ENCODE data around the gene DSTN.

The DSTN gene

DNA sequence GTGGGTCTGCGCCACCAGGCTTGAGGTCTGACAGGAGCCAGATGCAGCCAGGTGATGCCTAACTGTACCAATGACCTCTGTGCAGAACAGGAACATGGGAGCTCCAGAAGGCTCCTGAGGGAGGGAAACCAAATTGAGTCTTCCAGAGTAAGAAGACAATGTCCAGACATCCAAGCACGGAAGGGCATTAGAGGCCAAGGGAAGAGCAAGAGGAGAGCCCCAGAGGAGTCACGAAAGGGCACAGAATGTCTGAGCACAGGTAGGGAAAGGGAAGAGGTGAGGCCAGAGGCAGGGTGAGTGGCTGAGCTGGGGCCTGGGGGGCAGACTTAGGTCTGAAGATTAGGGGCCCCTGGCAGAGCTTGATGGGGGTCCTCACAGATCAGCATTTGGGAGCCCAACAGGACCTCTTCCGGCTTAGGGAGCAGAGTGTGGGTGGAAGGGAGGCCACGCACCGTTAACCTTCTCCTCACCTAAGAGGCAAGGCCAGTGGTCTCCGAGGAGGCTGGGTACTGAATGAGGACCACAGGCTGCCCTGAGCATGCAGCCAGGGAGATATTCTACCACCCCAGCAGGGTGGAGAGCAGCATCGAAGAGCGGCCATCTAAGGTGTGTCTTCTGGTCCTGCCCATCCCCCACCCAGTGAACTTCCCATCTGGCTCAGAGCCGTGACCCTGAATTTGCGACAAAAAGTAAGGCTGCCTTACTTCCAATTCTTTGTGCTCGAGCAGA, 70.4 kb downstream of the DSTN start:
- TF ChIP-seq, protein P1, sequence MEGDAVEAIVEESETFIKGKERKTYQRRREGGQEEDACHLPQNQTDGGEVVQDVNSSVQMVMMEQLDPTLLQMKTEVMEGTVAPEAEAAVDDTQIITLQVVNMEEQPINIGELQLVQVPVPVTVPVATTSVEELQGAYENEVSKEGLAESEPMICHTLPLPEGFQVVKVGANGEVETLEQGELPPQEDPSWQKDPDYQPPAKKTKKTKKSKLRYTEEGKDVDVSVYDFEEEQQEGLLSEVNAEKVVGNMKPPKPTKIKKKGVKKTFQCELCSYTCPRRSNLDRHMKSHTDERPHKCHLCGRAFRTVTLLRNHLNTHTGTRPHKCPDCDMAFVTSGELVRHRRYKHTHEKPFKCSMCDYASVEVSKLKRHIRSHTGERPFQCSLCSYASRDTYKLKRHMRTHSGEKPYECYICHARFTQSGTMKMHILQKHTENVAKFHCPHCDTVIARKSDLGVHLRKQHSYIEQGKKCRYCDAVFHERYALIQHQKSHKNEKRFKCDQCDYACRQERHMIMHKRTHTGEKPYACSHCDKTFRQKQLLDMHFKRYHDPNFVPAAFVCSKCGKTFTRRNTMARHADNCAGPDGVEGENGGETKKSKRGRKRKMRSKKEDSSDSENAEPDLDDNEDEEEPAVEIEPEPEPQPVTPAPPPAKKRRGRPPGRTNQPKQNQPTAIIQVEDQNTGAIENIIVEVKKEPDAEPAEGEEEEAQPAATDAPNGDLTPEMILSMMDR (IDR thresholded peaks at IDR 0.05; ENCODE audit: borderline replicate concordance, insufficient read depth, low read depth, low read length): no peak
- no peak overlapping the region for H3K4me3 ChIP-seq (ENCODE audit: low read depth, low read length)

DNA sequence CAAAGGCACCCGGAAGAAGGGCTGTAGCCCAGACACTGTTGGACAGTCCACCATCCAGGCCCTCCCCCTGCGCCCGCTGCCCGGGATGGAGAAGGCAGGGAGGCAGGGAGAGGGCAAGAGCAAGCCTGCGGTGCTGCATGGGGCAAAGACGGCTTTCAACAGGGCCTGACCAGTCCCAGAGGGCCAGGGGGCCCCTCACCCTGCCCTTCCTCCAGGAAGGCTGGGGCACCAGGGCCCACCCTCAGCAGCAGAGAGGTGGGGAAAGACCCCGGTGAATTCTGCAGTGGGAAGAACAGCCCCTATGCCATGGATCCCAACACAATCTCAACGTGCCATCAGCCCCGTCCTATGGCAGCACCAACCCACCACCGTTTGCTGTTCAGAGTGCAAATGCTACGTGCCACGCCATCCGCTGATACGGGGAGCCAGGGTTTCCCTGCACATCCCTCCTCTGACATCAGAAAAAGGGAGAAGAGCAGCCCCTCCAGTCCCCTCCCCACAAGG, 71.1 kb downstream of the DSTN start:
- TF ChIP-seq, protein P1 (IDR thresholded peaks at IDR 0.05; ENCODE audit: borderline replicate concordance, insufficient read depth, low read depth, low read length): no peak
- no peak overlapping the region for H3K4me3 ChIP-seq (ENCODE audit: low read depth, low read length)

DNA sequence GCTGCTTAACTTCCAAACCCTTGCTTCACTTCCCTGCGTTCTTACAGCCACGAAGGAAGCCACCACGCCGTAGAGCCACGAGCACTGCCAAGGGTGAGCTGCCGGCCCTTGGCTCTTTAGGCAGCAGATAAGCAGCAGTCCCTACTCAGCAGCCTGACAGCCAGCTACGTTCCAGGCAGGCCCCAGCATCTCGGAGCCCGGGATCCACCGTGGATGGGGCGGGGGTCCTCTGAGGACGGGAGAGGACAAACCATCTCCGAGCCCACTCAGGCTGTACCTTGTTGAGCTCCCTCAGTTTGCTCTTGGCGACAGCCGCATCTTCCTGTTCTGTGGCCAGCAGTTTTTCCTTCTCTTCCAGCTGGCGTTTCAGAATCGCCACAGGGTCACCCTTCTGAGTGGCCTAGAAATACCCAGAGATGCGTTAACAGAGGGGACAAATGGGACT, 71.7 kb downstream of the DSTN start:
- H3K4me3 ChIP-seq (ENCODE audit: low read depth, low read length): no peak overlapping the region
- TF ChIP-seq, protein P1 (IDR thresholded peaks at IDR 0.05; ENCODE audit: borderline replicate concordance, insufficient read depth, low read depth, low read length): no peak

DNA sequence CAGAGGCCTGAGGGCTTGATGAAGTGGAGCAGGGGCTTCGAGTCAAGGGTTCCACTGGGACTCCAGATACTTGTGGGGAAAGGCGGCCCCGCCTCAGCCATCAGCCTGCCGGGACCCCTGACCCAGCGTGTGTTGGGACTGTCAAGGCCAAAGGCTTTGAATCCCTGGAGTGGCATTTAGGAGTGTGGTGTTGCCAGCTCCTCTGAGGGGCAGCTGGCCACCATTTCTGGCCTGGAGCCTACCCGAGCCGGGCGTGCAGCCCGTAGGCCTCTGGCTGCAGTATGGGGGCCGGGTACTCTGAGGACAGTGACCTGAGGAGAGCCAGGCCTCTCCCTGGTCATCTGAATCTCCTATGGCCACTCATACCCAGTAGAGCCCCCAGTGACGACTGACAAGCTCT, 72.1 kb downstream of the DSTN start:
- H3K4me3 ChIP-seq (ENCODE audit: low read depth, low read length): no peak overlapping the region
- TF ChIP-seq, protein P1 (IDR thresholded peaks at IDR 0.05; ENCODE audit: borderline replicate concordance, insufficient read depth, low read depth, low read length): no peak

DNA sequence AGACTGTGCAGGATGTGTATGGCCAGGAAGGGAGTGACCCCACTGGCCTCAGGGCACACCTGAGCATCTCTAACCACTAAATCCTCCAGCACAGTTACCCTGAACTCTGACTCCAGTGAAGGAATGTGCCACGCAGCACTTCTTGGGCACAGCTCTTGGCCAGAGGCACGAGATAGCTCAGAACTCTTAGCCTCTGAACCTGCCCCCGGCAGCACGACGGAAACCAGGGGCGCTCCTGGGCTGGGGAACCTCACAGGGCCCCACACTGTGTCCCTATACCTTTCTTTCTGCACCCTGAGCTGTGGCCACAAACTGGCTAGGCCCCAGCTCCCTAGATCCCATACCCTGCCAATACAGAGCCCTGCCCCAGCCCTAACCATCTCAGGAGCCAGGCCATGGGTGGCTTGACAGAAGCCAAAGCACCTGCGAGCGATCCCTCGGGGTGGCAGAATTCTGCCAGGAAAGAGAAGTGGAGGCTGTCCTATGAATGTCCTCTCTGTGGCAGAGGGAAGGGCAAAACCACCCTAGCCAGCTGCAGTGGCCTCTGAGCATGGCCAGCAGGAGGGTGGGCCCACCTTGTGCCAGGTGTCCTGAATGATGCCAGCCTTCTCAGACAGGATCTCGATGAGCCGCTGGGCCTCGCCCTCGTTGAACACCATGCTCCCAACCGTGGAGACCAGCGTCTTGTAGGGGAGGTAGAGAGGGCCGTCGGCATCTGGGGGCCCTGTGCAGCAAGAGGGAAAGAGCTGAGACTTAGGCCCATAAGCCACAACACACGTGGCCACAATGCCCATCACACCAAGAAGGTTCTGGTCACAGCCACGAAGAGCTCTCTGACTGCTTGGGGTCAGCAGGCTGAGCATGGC, 72.8 kb downstream of the DSTN start:
- H3K4me3 ChIP-seq (ENCODE audit: low read depth, low read length): no peak overlapping the region
- TF ChIP-seq, protein P1 (IDR thresholded peaks at IDR 0.05; ENCODE audit: borderline replicate concordance, insufficient read depth, low read depth, low read length): no peak

DNA sequence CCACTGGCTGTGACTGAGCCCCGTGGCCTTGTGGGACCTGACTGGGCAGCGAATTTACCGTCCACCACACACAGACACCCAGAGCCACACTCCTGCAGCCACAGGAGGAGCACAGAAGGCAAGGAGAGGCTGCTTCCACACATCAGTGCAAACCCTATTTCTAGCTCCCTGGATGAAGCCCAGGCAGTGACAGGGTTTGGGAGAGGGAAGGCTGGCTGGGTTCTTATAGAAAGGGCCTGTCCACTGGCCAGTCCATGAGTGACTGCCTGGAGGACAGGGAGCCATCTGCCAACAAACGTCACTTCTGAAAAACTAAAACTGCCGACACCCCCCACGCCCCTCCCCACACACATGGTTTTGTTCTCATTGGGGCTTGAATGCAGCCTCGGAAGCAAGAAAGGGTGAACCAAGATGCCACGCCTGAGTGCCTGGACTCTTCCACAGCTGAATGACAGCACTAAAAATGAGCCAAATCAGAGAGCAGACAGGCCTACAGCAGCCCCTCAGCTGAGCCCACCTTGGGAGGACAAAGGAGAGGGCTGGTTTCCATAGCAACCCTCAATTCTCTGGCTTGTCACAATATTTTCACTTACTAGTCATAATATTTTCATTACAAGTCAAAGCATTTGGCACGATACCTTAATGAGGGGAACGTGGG, 73.8 kb downstream of the DSTN start:
- no peak overlapping the region for H3K4me3 ChIP-seq (ENCODE audit: low read depth, low read length)
- TF ChIP-seq, protein P1 (IDR thresholded peaks at IDR 0.05; ENCODE audit: borderline replicate concordance, insufficient read depth, low read depth, low read length): no peak

Measured in GM12875 (cell line).